HL-60 (cell line): ENCODE measurements around the gene SPRED3.

Source experiments
- DNase-seq, 2 experiments: peaks; one replicate each; pipeline ENCODE4 v3.0.0-alpha.2; 2010 to 2020; ENCODE audit warnings: low read depth in 1 of 2, low spot score in 1 of 2
- H3K27ac ChIP-seq: fragments of 250-450 bp; sonication (Bioruptor Pico); replicated peaks from 2 replicates; pipeline ENCODE4 v1.5.1; 2020; ENCODE audit warnings: mild to moderate bottlenecking, moderate library complexity
- H3K27me3 ChIP-seq: fragments of 250-450 bp; sonication (Bioruptor Pico); 2 replicates; pipeline ENCODE4 v1.5.1; 2021; ENCODE audit warnings: mild to moderate bottlenecking, moderate library complexity; ENCODE audit not compliant: insufficient read depth, poor library complexity, severe bottlenecking
- H3K4me3 ChIP-seq: replicated peaks from 2 replicates; pipeline ENCODE4 v1.5.1; 2011; ENCODE audit warnings: mild to moderate bottlenecking, control low read depth, low read length; ENCODE audit not compliant: insufficient read depth
- GABPA ChIP-seq: IDR thresholded peaks from 2 replicates; pipeline ENCODE4 v1.6.1; 2012; ENCODE audit warnings: low read depth
- POLR2AphosphoS5 ChIP-seq: IDR thresholded peaks from 2 replicates; pipeline ENCODE4 v1.6.1; 2012; ENCODE audit warnings: low read depth
- SPI1 ChIP-seq: IDR thresholded peaks from 2 replicates; pipeline ENCODE4 v1.6.1; 2012; ENCODE audit warnings: low read depth, mild to moderate bottlenecking, borderline replicate concordance
- TF ChIP-seq, protein P1 (sequence below): IDR thresholded peaks from one replicate; pipeline ENCODE4 v1.5.1; 2011; ENCODE audit warnings: low read length, control low read depth, inconsistent platforms; ENCODE audit not compliant: insufficient read depth
- TF ChIP-seq, protein P2 (sequence below): IDR thresholded peaks from 2 replicates; pipeline ENCODE4 v1.6.1; 2012; ENCODE audit warnings: low read depth; ENCODE audit not compliant: insufficient replicate concordance

The SPRED3 gene

DNA sequence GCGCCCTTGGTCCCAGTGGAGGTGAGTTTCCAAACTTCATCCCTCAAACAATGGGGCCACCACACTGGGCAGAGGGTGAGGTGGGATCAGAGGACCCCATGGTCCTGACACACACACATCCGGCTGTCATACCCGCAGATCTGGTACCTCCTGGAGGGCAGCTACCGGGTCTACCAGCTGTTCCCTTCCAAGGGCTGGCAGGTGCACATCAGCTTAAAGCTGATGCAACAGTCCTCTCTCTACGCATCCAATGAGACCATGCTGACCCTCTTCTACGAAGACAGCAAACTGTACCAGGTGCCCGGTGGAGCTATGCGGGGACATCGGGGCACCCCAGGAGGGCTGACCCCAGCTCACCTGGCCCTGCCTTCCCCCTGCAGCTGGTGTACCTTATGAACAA is 28.1 kb upstream of the SPRED3 start:
- TF ChIP-seq POLR2AphosphoS5 (no peak), SPI1 (no peak), GABPA (no peak)
- TF ChIP-seq, protein P1, sequence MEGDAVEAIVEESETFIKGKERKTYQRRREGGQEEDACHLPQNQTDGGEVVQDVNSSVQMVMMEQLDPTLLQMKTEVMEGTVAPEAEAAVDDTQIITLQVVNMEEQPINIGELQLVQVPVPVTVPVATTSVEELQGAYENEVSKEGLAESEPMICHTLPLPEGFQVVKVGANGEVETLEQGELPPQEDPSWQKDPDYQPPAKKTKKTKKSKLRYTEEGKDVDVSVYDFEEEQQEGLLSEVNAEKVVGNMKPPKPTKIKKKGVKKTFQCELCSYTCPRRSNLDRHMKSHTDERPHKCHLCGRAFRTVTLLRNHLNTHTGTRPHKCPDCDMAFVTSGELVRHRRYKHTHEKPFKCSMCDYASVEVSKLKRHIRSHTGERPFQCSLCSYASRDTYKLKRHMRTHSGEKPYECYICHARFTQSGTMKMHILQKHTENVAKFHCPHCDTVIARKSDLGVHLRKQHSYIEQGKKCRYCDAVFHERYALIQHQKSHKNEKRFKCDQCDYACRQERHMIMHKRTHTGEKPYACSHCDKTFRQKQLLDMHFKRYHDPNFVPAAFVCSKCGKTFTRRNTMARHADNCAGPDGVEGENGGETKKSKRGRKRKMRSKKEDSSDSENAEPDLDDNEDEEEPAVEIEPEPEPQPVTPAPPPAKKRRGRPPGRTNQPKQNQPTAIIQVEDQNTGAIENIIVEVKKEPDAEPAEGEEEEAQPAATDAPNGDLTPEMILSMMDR: no peak
- TF ChIP-seq, protein P2, sequence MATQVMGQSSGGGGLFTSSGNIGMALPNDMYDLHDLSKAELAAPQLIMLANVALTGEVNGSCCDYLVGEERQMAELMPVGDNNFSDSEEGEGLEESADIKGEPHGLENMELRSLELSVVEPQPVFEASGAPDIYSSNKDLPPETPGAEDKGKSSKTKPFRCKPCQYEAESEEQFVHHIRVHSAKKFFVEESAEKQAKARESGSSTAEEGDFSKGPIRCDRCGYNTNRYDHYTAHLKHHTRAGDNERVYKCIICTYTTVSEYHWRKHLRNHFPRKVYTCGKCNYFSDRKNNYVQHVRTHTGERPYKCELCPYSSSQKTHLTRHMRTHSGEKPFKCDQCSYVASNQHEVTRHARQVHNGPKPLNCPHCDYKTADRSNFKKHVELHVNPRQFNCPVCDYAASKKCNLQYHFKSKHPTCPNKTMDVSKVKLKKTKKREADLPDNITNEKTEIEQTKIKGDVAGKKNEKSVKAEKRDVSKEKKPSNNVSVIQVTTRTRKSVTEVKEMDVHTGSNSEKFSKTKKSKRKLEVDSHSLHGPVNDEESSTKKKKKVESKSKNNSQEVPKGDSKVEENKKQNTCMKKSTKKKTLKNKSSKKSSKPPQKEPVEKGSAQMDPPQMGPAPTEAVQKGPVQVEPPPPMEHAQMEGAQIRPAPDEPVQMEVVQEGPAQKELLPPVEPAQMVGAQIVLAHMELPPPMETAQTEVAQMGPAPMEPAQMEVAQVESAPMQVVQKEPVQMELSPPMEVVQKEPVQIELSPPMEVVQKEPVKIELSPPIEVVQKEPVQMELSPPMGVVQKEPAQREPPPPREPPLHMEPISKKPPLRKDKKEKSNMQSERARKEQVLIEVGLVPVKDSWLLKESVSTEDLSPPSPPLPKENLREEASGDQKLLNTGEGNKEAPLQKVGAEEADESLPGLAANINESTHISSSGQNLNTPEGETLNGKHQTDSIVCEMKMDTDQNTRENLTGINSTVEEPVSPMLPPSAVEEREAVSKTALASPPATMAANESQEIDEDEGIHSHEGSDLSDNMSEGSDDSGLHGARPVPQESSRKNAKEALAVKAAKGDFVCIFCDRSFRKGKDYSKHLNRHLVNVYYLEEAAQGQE: no peak
- no peak overlapping the region for H3K27ac ChIP-seq
- H3K4me3 ChIP-seq: no peak overlapping the region
- peaks cover 29% of the 10 kb centered on the region for H3K27me3 ChIP-seq
- no peak for DNase-seq

DNA sequence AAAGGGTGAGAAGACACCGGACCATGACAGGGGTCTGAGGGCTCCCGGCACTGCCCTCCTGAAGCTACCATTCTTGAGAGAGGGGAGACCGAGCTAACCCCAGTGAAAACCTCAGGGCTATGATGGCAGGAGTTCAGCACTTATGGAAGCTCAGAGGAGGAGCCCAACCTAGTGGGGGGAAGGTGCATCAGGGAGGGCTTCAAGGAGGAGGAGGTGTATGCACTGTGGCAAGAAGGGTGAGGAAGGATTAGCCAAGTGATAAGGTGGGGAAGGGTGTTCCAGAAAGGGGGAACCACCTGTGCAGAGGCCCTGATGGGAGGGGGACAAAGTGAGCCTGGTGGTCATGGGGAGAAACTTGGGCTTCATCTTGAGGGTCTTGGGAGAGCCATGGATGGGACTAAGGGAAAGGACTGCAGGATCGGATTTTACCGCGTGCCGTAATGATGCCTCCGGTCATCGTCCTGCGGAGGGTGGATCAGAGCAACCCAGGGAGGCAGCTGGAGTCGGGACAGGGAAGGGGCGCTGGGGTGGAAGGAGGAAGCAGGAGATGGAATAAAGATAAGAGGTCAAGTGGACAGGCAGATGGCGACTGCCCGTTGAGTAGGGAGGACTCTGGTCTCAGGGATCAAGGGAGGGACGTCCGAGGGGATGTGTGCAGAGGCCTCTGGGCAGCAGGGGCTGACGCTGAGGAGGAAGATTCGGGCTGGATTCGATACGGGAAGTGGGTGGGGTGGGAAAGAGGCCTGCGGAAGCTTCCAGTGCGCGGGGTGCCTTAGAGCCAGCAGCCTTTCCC is 27.5 kb upstream of the SPRED3 start:
- peak overlapping the region; percentile 55 for H3K4me3 ChIP-seq
- no peak for DNase-seq
- H3K27me3 ChIP-seq: peaks cover 29% of the 10 kb centered on the region
- TF ChIP-seq SPI1 (no peak), GABPA (no peak), POLR2AphosphoS5 (no peak)
- TF ChIP-seq, protein P2: no peak
- TF ChIP-seq, protein P1: no peak
- H3K27ac ChIP-seq: no peak overlapping the region

DNA sequence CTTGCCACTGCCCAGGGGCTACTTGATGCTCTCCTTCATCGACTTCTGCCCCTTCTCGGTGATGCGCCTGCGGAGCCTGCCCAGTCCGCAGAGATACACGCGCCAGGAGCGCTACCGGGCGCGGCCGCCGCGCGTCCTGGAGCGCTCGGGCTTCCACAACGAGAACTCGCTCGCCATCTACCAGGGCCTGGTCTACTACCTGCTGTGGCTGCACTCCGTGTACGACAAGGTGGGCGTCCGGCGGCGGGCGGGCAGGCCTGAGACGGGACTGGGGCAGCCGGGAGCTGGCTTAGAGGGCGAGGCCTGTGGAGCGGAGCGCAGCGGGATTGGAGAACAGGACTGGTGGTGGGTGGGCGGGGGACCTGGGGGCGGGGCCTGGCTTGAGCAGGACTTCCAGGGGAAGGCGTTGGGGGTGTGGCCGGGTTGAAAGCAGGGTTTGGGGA is 26.8 kb upstream of the SPRED3 start:
- no peak overlapping the region for H3K27ac ChIP-seq
- peaks cover 29% of the 10 kb centered on the region for H3K27me3 ChIP-seq
- peak in 1 of 2 experiments; percentile 42 for DNase-seq
- H3K4me3 ChIP-seq: peak overlapping the region; percentile 55
- TF ChIP-seq GABPA: no peak
- TF ChIP-seq, protein P1: no peak
- TF ChIP-seq, protein P2: no peak
- TF ChIP-seq POLR2AphosphoS5: no peak
- no peak for TF ChIP-seq SPI1
